Small intestine (tissue), 7 donors: ENCODE results near the gene MYO10. TPM values are rescaled to one million over a fixed set of nuclear protein-coding genes. Genes with fewer than 3 reads are reported as not detected.

Experiments
- DNase-seq, 2 donors: peaks; one replicate each; pipeline versions ENCODE4 v3.0.0 to v3.0.0-alpha.2; 2013
- FAIRE-seq: peaks from 2 replicates; lab custom pipeline; 2012; peaks lifted over from hg19 to GRCh38; lab: Jason Lieb, UNC
- H3K27ac ChIP-seq, 3 donors: one replicate each; pipeline ENCODE4 v1.5.1; 2013; ENCODE audit warnings: low read length in 2 of 3, mild to moderate bottlenecking in 2 of 3, control low read depth in 1 of 3, inconsistent platforms in 1 of 3, low read depth in 1 of 3, moderate library complexity in 1 of 3
- H3K27me3 ChIP-seq, 3 donors: one replicate each; pipeline ENCODE4 v1.6.1; 2013; ENCODE audit warnings: low read length in 3 of 3, inconsistent platforms in 1 of 3; ENCODE audit not compliant: control insufficient read depth in 3 of 3, insufficient read depth in 3 of 3
- H3K36me3 ChIP-seq, 3 donors: one replicate each; pipeline ENCODE4 v1.6.1; 2013; ENCODE audit warnings: low read length in 3 of 3, inconsistent platforms in 1 of 3, low read depth in 1 of 3, mild to moderate bottlenecking in 1 of 3, moderate library complexity in 1 of 3; ENCODE audit not compliant: control insufficient read depth in 3 of 3, insufficient read depth in 2 of 3
- H3K4me1 ChIP-seq, 3 donors: one replicate each; pipeline ENCODE4 v1.6.1; 2013; ENCODE audit warnings: low read length in 2 of 3, inconsistent platforms in 1 of 3, low read depth in 1 of 3, mild to moderate bottlenecking in 1 of 3, moderate library complexity in 1 of 3; ENCODE audit not compliant: control insufficient read depth in 3 of 3, insufficient read depth in 2 of 3
- H3K4me3 ChIP-seq, 3 donors: one replicate each; pipeline ENCODE4 v1.5.1; 2013; ENCODE audit warnings: low read length in 3 of 3, control low read depth in 1 of 3, inconsistent platforms in 1 of 3, low read depth in 1 of 3, mild to moderate bottlenecking in 1 of 3, moderate library complexity in 1 of 3
- H3K9me3 ChIP-seq, 2 donors: one replicate each; pipeline ENCODE4 v1.6.1; 2013; ENCODE audit warnings: low read depth in 1 of 2, low read length in 1 of 2; ENCODE audit not compliant: control insufficient read depth in 2 of 2, insufficient read depth in 1 of 2
- WGBS, 3 donors: extraction: QIAGEN DNeasy Blood & Tissue Kit; methylation state at CpG; one replicate each; pipeline ENCODE4 v1.1.7; 2013; 5-methylcytosine and 5-hydroxymethylcytosine counted together
- polyA plus RNA-seq, 4 donors: library from polyadenylated mRNA; stranded (reverse) in 3 of 4; unstranded in 1 of 4; fragments of 200-250 nt in 3 of 4; fragments of 120-200 nt in 1 of 4; gene quantifications; one replicate each; pipeline versions ENCODE4 v1.2.1 to v1.2.3, GENCODE V29; 2013
- donor health status: healthy with polysubstance abuse.
- donor health status: control.
- donor health status: control.
- donor health status: Bipolar disorder and iron deficiency.
- donor health status: healthy.

MYO10 gene
- polyA plus RNA-seq, 4 donors: 10.3 to 36.5 (median 18.7) TPM

DNA sequence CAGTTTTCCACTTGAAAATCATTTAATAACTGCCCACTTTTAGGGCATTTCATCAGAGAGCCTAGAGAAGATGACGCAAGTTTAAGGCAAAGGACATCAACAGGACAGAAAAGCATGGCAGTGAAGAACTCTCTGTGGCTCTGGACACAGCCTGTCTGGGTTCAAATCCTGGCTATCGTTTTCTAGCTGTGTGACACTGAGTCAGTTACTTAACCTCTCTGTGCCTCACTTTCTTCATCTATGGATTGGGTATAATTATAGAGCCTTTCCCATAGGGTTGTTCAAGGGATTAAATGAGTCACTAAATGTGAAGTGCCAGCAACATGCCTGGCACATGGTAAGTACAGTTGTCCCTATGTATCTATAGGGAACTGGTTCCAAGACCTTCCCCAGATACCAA is 6.7 kb downstream of the MYO10 start:
- Histone ChIP-seq H3K4me1 (peaks cover 2 to 18% (median 6%) of the 10 kb centered on the region in 3 donors), H3K9me3 (no peaks in the 10 kb centered on the region), H3K27me3 (no peaks in the 10 kb centered on the region), H3K36me3 (no peaks in the 10 kb centered on the region), H3K4me3 (no peak overlapping the region), H3K27ac (no peak overlapping the region)
- DNase-seq: no peak
- WGBS, 3 donors: 87 to 96% (median 91%) methylated on average over 2 of the region's 2 CpGs
- no peak for FAIRE-seq

DNA sequence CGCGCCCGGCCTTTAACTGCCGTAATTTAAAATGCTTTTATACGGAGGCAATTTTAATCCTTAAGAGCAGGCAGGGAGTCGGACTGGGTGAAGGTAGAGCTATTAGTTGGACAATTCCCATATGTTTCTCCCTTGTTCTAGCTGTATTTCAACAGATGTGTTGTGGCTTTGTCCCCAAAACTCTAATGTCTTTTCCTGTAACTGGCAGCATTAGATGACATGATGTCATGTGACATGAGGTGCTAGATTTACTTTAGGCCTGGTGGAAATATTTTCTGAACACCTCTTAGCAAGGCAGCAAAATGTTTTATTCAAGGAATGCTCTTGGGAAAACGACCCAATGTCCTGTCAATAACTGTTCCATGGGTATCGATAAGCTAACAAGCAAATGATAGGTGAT is 8.5 kb downstream of the MYO10 start:
- Histone ChIP-seq H3K27ac (no peak overlapping the region), H3K9me3 (peaks cover 0 to 3% of the 10 kb centered on the region in 2 donors), H3K4me1 (peaks cover 3 to 18% (median 6%) of the 10 kb centered on the region in 3 donors), H3K27me3 (no peaks in the 10 kb centered on the region), H3K4me3 (no peak overlapping the region), H3K36me3 (peaks cover 0 to 2% (median 0%) of the 10 kb centered on the region in 3 donors)
- DNase-seq (no peak), FAIRE-seq (no peak)
- WGBS, 3 donors: 83 to 88% (median 87%) methylated on average over 8 of the region's 8 CpGs

DNA sequence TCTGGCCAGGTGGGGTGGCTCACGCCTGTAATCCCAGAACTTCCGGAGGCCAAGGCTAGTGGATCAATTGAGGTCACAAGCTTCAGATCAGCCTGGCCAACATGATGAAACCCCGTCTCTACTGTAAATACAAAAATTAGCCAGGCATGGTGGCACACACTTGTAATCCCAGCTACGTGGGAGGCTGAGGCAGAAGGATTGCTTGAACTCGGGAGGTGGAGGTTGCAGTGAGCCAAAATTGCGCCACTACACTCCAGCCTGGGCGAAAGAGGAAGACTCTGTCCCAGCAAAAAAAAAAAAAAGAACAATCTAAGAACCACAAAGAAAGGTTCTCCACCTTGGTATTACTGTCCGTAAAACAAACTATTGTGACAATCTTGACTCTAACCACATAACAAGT is 9.7 kb downstream of the MYO10 start:
- Histone ChIP-seq H3K9me3 (peaks cover 0 to 3% of the 10 kb centered on the region in 2 donors), H3K4me1 (peaks cover 4 to 11% (median 6%) of the 10 kb centered on the region in 3 donors), H3K27me3 (no peaks in the 10 kb centered on the region), H3K4me3 (no peak overlapping the region), H3K27ac (no peak overlapping the region), H3K36me3 (peaks cover 0 to 6% (median 0%) of the 10 kb centered on the region in 3 donors)
- FAIRE-seq: no peak
- DNase-seq: no peak
- 77 to 90% (median 82%) methylated on average over 8 of the region's 8 CpGs for WGBS, 3 donors

DNA sequence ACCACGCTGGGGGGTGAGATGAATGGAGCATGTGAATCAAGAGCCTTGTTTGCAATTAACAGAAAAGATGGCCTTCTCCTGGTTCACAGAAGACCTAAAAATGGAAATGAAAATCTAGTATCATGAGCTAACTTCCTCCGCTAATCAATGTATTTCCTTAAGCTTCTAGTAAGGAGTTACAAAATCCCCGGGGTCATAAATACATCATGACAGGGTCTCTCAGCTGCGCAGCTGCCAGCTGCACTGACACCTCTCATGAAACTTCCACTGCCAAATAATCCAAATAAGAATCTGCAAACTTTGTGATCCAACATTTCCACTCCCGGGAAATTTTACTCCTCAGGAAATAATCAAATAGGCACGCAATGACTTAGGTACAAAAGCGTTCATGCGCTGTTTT is 11.9 kb downstream of the MYO10 start:
- FAIRE-seq: no peak
- Histone ChIP-seq H3K4me1 (peaks cover 0 to 11% (median 6%) of the 10 kb centered on the region in 3 donors), H3K36me3 (peaks cover 0 to 6% (median 0%) of the 10 kb centered on the region in 3 donors), H3K27ac (peak overlapping the region; percentile 27 to 66 (median 61)), H3K27me3 (no peaks in the 10 kb centered on the region), H3K4me3 (no peak overlapping the region), H3K9me3 (peaks cover 0 to 3% of the 10 kb centered on the region in 2 donors)
- DNase-seq: peak in 1 of 2 donors; percentile 50
- 47 to 67% (median 52%) methylated on average over 8 of the region's 8 CpGs for WGBS, 3 donors

DNA sequence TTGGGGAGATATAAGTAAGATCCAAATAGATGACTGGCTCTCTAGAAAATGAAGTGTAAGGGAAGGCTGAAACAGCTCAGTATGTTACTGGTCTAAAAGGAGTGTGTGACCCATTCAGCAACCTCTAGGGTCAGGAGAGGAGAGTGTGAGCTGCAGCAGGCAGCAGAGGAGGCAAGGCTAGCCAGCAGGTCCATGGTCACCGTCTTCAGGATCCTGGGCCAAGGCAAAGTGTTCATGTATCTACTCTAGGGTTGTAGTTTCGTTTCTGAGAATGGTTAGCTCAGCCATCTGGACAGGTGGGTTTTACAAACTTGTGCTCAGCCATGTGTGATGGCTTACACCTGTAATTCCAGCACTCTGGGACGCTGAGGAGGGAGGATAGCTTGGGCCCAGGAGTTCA is 13.7 kb downstream of the MYO10 start:
- Histone ChIP-seq H3K36me3 (peaks cover 0 to 6% (median 0%) of the 10 kb centered on the region in 3 donors), H3K4me1 (peaks cover 0 to 11% (median 6%) of the 10 kb centered on the region in 3 donors), H3K27me3 (no peaks in the 10 kb centered on the region), H3K9me3 (peaks cover 0 to 3% of the 10 kb centered on the region in 2 donors), H3K27ac (peak overlapping the region in 1 of 3 donors; percentile 35), H3K4me3 (no peak overlapping the region)
- WGBS, 3 donors: 24 to 69% (median 50%) methylated on average over 3 of the region's 3 CpGs
- FAIRE-seq (no peak), DNase-seq (peak in 1 of 2 donors; percentile 29)

DNA sequence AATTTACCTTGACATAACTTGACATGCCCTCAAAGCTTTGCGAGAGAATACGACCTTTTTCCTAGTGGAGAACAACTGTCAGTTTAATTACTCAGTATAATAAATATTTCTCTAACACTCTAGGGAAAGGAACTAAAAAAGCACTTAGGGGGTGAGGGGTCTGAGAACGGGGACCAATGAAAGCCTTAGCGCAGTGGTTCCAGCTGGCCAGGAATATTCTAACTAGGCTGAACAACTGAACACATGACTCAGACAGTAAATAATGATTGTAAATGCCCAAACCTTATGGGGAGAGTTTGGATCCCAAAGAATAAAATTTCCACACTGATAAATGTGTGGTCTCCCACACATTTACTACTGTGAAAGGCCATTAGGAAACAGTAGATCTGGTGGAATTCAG is 14.9 kb downstream of the MYO10 start:
- Histone ChIP-seq H3K4me1 (peaks cover 0 to 14% (median 6%) of the 10 kb centered on the region in 3 donors), H3K36me3 (peaks cover 0 to 6% (median 0%) of the 10 kb centered on the region in 3 donors), H3K27ac (no peak overlapping the region), H3K27me3 (no peaks in the 10 kb centered on the region), H3K4me3 (no peak overlapping the region), H3K9me3 (peaks cover 0 to 3% of the 10 kb centered on the region in 2 donors)
- WGBS, 3 donors: 73 to 85% (median 80%) methylated on average over 4 of the region's 4 CpGs
- no peak for FAIRE-seq
- DNase-seq: no peak

DNA sequence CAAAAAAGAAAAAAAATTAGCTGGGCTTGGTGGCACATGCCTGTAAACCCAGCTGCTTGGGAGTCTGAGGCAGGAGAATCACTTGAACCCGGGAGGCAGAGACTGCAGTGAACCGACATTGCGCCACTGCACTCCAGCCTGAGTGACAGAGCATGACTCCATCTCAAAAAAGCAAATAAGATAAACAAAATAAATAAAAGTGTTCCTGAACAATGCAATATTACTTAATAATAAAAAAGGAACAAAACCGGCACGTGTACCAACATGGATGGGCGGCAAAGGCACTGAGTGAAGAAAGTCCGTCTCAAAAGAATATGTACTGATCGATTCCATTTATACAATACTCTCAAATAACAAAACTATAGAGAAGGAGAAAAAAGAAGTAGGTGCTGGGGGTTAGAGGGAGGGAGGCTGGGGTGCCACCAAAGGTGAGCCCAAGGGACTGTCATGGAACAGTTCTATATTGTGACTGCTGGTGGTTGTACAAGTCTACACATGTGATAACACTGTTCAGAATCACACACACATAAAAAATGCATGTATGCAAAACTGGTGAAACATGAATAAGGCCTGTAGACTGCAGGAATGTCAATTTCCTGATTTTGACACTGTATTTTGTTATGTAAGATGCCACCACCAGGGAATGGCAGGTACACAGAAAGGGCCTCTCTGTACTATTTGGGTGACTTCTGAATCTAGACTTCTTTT is 15.8 kb downstream of the MYO10 start:
- Histone ChIP-seq H3K27ac (no peak overlapping the region), H3K4me3 (no peak overlapping the region), H3K4me1 (peaks cover 0 to 14% (median 6%) of the 10 kb centered on the region in 3 donors), H3K36me3 (peaks cover 0 to 8% (median 0%) of the 10 kb centered on the region in 3 donors), H3K9me3 (peaks cover 0 to 3% of the 10 kb centered on the region in 2 donors), H3K27me3 (no peaks in the 10 kb centered on the region)
- FAIRE-seq: no peak
- WGBS, 3 donors: 86 to 95% (median 88%) methylated on average over 8 of the region's 8 CpGs
- no peak for DNase-seq

DNA sequence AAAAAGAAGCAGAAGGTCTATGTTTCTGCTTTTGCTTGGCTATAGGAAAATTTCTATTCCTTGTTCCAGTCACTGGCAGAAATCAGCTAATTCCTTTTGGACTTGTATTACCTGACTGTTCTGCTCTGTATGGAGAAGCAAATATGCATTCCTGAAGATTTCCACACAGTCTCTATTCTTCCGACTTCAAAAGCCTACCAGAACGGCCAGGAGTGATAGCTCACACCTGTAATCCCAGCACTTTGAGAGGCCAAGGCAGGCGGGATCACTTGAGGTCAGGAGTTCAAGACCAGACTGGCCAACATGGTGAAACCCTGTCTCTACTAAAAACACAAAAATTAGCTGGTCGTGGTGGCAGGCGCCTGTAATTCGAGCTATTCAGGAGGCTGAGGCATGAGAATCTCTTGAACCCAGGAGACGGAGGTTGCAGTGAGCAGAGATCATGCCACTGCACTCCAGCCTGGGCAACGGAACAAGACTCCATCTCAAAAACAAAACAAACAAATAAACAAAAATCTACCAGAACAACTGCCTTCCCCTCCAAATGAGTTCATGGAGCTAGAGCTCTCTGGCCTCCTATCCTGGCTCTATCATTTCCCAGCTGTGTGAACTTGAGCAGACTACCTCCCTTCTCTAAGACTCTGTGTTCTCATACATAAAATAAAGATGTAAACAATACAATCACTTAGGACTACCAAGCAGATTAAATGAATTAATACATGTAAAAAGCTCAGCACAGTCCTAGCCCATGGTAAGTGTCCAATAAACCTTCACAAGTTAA is 17.0 kb downstream of the MYO10 start:
- Histone ChIP-seq H3K4me1 (peaks cover 4 to 17% (median 10%) of the 10 kb centered on the region in 3 donors), H3K36me3 (peaks cover 0 to 9% (median 0%) of the 10 kb centered on the region in 3 donors), H3K27ac (no peak overlapping the region), H3K4me3 (no peak overlapping the region), H3K27me3 (no peaks in the 10 kb centered on the region), H3K9me3 (peaks cover 0 to 3% of the 10 kb centered on the region in 2 donors)
- no peak for FAIRE-seq
- whole genome bisulfite sequencing, 3 donors: 56 to 75% (median 67%) methylated on average over 8 of the region's 8 CpGs
- no peak for DNase-seq
